ENCODE measurements around the gene ITSN1. TPM values are rescaled to one million over a fixed set of nuclear protein-coding genes. Genes with fewer than 3 reads are reported as not detected.

ITSN1 gene
- total and polyA plus RNA-seq, 7 donors: 10.8 to 45.4 (median 35.7) TPM

GRCh38 chr21:33915368-33916199 is 273.3 kb downstream of the ITSN1 start, which contains the start of gene ATP5PO:
ATP5PO (minus strand) TSS chr21:33915804; CDS start chr21:33915763, 41 bp downstream.
- peaks cover 0 to 26% (median 23%) of the 10 kb centered on the region in 4 donors for H3K4me1 ChIP-seq
- peaks cover 0 to 27% (median 9%) of the 10 kb centered on the region in 4 donors for H3K36me3 ChIP-seq
- peak; percentile 99 for DNase-seq
- WGBS, 2 donors: 0 to 1% methylated on average over 45 of the region's 45 CpGs
- H3K27ac ChIP-seq: peak within 1 kb of the TSS; percentile 83 to 94 (median 90)
- intact Hi-C loops (cut with DNase I): loop anchor here (5.0 kb wide), 1 partner anchor 697 kb away; no protein-coding TSS in a partner anchor
- no peaks in the 10 kb centered on the region for H3K9me3 ChIP-seq
- no peaks in the 10 kb centered on the region for H3K27me3 ChIP-seq
- peak within 1 kb of the TSS; percentile 72 to 97 (median 90) for H3K4me3 ChIP-seq
- TF ChIP-seq EP300 (IDR thresholded peaks at IDR 0.05) (peak in 1 of 4 donors; percentile 12), POLR2AphosphoS5 (IDR thresholded peaks at IDR 0.05) (peak; percentile 91 to 94 (median 93)), CTCF (IDR thresholded peaks at IDR 0.05) (no peak), POLR2A (IDR thresholded peaks at IDR 0.05) (peak; percentile 76 to 89)

- Histone ChIP-seq H3K27me3 (no peaks in the 10 kb centered on the region), H3K27ac (peak overlapping the region; percentile 83 to 94 (median 90)), H3K4me3 (peak overlapping the region; percentile 72 to 97 (median 90)), H3K9me3 (no peaks in the 10 kb centered on the region), H3K36me3 (peaks cover 0 to 21% (median 4%) of the 10 kb centered on the region in 4 donors), H3K4me1 (peaks cover 0 to 26% (median 23%) of the 10 kb centered on the region in 4 donors)
- 60% methylated on average over 5 of the region's 5 CpGs for WGBS, 2 donors
- no peak for DNase-seq
- TF ChIP-seq POLR2A (IDR thresholded peaks at IDR 0.05): no peak
- no peak for TF ChIP-seq EP300 (IDR thresholded peaks at IDR 0.05)
- no peak for TF ChIP-seq POLR2AphosphoS5 (IDR thresholded peaks at IDR 0.05)
- no peak for TF ChIP-seq CTCF (IDR thresholded peaks at IDR 0.05)
- intact Hi-C loops (cut with DNase I): loop anchor here (5.0 kb wide), 1 partner anchor 696 kb away; no protein-coding TSS in a partner anchor
These were observed 273.9 kb downstream of the ITSN1 start for GRCh38 chr21:33916200-33916567.

- TF ChIP-seq POLR2AphosphoS5 (IDR thresholded peaks at IDR 0.05): no peak
- no peak for TF ChIP-seq CTCF (IDR thresholded peaks at IDR 0.05)
- TF ChIP-seq EP300 (IDR thresholded peaks at IDR 0.05): no peak
- TF ChIP-seq POLR2A (IDR thresholded peaks at IDR 0.05): no peak
- intact Hi-C loops (cut with DNase I): loop anchor here (5.0 kb wide), 1 partner anchor 695 kb away; no protein-coding TSS in a partner anchor
- 51 to 79% methylated on average over 4 of the region's 4 CpGs for WGBS, 2 donors
These were observed 275.1 kb downstream of the ITSN1 start for GRCh38 chr21:33917421-33917820.

GRCh38 chr21:33924079-33924765 is 281.9 kb downstream of the ITSN1 start:
- intact Hi-C loops (cut with DNase I): loop anchor here (2.0 to 5.0 kb wide), 3 partner anchors 149 to 427 kb away; partner anchors contain the start of genes MRPS6 and SLC5A3
- no peaks in the 10 kb centered on the region for H3K27me3 ChIP-seq
- WGBS, 2 donors: 16 to 26% methylated on average over 13 of the region's 13 CpGs

More at GRCh38 chr21:33917421-33917820, 275.1 kb downstream of the ITSN1 start:
- no peaks in the 10 kb centered on the region for H3K27me3 ChIP-seq
- no peak for DNase-seq
- peaks cover 0 to 26% (median 23%) of the 10 kb centered on the region in 4 donors for H3K4me1 ChIP-seq
- no peak overlapping the region for H3K4me3 ChIP-seq
- H3K27ac ChIP-seq: no peak overlapping the region
- H3K36me3 ChIP-seq: peaks cover 0 to 9% (median 0%) of the 10 kb centered on the region in 4 donors
- H3K9me3 ChIP-seq: no peaks in the 10 kb centered on the region

More at GRCh38 chr21:33924079-33924765, 281.9 kb downstream of the ITSN1 start:
- peak; percentile 93 for DNase-seq
- Histone ChIP-seq H3K27ac (peak overlapping the region in 3 of 4 donors; percentile 64 to 78 (median 68)), H3K9me3 (no peaks in the 10 kb centered on the region), H3K36me3 (no peaks in the 10 kb centered on the region), H3K4me3 (no peak overlapping the region), H3K4me1 (peaks cover 0 to 13% (median 11%) of the 10 kb centered on the region in 4 donors)
- TF ChIP-seq CTCF (IDR thresholded peaks at IDR 0.05): peak; percentile 87 to 96 (median 94)
- peak in 3 of 4 donors; percentile 46 to 57 (median 52) for TF ChIP-seq POLR2AphosphoS5 (IDR thresholded peaks at IDR 0.05)
- TF ChIP-seq POLR2A (IDR thresholded peaks at IDR 0.05): no peak
- TF ChIP-seq EP300 (IDR thresholded peaks at IDR 0.05): no peak
